AG20443 (cell line): ENCODE measurements around the gene S100A10.

Experiments used
- DNase-seq: peaks from one replicate; pipeline ENCODE4 v3.0.0; 2012; ENCODE audit warnings: low spot score, mixed read lengths

S100A10 gene

GRCh38 chr1:151988405-151988923, 5.2 kb downstream of the S100A10 start:
- peak; percentile 66 for DNase-seq

DNA sequence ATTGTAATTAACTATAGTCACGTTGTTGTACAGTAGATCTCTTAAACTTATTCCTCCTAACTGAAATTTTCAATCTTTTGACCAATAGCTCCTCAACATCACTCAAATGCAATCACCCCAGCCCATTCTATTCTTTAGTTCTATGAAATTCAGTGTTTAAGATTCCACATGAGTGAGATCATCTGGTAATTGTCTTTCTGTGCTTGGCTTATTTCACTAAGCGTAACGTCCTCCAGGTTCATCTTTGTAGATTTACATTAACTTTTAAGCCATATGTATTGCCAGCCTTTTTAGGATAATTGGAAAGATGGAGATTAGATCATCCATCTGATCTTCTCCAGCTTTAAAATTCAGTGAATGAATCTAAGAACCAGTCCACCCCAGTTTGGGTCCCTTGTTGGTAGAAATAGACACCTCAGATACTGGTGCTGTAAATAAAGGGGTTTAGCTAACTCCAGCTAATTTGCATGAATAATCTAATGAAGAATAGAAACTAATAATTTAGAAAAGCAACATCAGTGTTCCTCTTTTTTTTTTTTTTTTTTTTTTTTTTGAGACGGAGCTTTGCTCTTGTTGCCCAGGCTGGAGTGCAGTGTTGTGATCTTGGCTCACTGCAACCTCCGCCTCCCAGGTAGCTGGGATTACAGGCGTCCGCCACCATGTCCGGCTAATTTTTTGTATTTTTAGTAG, 7.0 kb downstream of the S100A10 start:
- no peak for DNase-seq

- DNase-seq, result no peak
Measured at GRCh38 chr1:151985768-151986167, 7.9 kb downstream of the S100A10 start.

DNA sequence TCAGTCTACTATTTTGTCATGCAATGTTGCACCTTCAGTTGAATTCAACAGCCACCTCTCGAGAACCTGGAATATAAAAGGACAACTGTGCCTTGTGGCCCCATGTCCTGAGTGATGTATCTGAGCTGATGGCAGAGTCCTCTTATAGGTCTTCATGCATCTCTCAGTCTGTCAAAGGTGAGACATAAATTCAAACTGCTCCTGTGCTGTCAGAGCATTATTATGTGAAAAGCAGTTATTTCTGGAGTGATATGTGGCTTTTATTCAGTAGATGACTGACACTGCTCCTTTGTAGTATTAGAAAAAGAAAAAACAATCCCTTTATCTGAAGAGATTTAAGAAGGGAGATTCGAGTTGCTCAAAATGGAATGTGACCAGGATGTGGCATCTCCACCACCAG, 8.4 kb downstream of the S100A10 start:
- DNase-seq, result no peak

DNA sequence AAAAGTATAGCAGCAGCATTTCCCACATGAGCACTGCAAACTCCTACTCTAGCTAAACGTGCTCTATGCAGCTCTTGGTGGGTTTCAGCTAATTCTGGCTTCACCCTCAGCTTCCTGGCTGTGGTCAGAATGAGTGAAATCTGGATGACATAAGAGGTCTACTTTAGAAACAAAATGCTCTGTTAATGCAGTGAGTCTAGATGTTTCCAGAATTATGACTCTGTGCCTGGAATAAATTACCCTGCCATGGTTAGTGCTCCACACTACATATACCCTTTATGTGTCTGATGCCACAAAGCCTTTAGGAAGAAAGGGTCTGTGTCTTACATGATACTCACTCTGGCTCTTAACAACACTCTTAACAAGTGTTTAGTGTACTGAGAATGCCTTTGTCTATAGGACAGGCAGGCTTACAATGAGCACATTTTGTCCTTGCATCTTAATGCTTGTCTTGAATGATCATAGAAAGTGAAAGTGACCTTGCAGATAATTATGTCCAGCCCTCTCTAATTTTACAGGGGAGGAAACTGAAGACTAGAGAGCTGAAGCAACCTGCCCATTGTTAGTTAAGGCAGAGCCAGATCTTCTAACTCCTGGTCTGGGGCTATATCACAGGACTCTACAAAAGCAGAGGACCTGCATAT, 9.2 kb downstream of the S100A10 start:
- no peak for DNase-seq

GRCh38 chr1:151982300-151983005, 11.2 kb downstream of the S100A10 start:
- DNase-seq, result no peak

DNA sequence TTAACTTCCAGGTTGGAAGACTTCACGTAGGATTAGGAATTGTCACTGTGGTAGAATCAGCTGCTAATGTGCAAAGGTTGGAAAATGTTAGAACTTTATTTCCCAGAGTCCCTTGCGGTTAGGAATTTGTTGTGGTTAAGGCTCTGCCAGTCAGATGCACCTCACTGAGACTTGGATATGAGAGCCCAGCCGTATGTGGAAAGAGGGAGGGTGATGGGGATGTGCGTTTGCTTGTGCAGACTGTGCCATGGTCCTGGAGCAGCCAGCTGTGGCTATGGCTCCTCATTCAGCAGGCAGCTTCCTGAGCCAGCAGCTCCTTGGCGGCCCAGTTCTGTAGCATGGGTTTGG, 12.5 kb downstream of the S100A10 start:
- no peak for DNase-seq

GRCh38 chr1:151980287-151981177, 13.1 kb downstream of the S100A10 start:
- DNase-seq, result peak; percentile 78

- no peak for DNase-seq
Measured at GRCh38 chr1:151978922-151979321, 14.7 kb downstream of the S100A10 start.

- no peak for DNase-seq
Measured at GRCh38 chr1:151977662-151978230, 15.9 kb downstream of the S100A10 start.

DNA sequence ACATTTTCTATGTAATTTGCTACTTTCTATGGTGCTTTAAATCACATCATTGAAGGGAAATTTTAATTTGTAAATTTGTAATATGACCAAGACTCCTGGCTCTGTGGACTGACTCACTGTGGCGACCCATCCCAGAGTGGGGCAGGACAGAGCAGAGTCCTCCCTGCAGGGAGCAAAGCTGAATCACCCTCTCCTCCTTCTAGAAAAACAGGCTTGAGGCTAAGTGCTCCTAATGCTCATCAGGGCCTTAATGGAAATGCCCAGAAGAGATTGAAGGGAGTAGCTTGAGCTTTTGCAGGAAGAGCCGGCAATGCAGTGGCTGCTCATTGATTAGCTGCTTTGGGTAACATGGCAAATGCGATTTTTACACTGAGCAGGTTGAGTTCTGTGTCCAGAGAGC, 16.8 kb downstream of the S100A10 start:
- DNase-seq, result peak; percentile 61

DNA sequence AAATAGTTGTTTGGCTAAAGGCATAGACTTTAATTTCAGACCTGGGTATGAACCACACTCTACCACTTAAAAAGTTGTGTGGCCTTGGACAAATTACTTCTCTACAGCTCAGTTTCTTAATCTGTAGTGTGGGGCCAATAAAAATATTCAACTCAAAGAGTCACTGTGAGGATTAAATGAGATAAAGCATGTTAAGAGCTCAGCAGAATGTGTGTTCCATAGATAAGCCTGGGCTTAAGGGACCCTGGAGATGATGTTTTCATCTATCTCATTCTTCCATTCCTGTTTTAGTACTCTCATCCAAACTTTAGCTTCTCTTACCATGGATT, 17.7 kb downstream of the S100A10 start:
- no peak for DNase-seq

DNA sequence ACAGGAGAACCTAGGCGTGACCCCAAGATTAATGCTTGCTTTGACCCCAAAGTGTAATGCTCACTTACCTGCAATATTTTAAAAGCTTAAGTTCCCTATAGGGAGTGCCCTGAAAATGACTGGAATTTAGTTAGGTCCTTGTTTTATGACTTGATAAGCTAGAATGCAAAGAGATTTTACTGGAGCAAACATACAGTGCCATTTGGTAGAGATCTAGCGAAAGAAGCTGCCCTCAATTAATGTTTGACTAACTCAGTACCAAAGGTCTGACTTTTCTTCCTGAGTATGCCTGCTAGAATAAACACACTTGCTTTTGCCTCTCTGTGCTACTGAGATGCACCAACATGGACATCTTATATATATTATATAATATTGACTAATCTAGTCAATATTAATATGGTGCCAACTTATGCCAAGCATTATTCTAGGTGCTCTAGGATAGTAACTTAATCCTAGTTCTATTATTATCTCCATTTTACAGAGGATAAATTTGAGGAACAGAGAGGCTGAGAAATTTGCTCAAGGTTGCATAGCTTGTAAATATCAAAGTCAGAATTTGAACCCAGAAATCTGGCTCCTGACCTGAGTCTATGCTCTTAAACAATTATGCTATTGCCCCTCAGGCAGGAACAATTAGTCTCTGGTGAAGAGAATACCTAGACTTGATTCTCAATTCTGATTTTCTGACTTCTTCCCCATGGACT, 18.2 kb downstream of the S100A10 start:
- no peak for DNase-seq

DNA sequence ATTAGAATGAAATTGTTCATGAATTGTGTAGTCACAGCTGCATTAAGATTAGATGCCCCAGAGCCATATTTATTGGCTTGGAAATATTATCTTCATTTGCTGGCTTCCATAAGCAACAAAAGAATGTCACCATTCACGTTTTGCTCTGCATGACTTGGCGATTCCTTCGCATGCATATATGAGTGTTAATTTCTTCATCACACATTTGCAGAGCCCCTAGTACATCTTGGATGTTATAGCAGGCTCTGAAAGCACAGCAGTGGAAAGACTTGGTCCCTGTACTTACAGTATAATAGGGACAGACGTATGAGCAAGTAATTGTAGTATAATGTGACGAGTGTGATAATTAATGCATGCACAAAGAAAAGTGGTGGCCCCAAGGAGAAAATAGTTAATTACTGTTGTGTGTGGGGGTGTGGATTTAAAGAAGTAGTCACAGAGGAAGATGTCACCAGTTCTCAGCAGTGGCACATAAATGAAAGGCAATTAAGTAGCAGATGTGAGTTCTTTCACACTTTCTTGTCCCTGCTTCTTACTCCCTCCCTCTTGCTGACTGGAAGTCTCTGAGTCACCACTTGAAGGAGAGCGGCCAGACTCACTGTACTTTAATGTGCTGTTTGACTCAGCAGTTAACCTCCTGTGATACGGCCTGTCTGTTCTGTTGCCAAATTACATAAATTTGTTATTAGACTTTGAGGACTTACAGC, 21.0 kb downstream of the S100A10 start:
- DNase-seq, result peak; percentile 84

DNA sequence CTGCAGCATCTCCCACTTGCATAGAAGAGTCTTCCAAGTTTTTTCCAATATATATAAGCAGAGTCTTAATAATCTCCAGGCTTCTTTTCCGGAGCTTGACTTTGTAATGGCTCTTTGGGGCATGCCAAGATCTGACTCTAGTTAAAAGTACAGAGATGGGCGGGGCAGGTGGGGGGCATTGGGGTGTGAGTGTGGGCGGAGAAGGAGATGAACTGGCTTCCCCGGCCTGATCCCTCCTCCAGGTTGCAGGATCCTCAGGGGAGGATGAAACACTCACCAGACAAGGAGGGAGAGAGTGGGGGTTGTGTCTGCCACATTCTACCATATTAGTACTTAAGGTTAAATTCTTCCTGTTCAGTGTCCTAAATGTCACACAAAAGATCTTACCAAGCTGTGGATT, 23.0 kb downstream of the S100A10 start:
- no peak for DNase-seq

- no peak for DNase-seq
Measured at GRCh38 chr1:151970128-151970527, 23.5 kb downstream of the S100A10 start.

DNA sequence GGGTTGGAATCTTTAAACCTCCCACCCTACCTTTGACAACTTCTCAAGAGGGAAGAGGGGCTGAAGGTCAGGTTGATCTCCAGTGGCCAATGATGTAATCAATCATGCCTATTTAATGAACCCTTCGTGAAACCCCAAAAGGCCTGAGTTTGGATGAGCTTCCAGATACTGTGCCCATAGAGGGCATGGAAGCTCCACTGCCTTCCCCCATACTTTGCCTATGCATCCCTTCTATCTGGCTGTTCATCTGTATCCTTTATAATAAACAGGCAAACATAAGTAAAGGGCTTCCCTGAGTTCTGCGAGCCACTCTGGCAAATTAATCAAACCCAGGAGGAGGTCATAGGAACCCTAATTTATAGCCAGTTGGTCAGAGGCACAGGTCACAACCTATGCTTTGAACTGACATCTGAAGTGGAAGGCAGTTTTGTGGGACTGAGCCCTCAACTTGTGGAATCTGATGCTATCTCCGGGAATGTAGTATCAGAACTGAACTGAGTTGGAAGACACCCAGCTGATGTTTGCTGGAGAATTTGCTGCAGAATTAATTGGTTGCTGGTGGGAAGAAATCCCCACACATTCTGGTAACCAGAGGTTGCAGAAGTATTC, 24.8 kb downstream of the S100A10 start:
- DNase-seq, result no peak

GRCh38 chr1:151968058-151968457, 25.6 kb downstream of the S100A10 start:
- DNase-seq, result peak; percentile 49

- DNase-seq, result no peak
Measured at GRCh38 chr1:151967091-151967490, 26.6 kb downstream of the S100A10 start.

GRCh38 chr1:151966061-151966460, 27.6 kb downstream of the S100A10 start:
- DNase-seq, result no peak
